Epithelial cell of esophagus (primary cell): ENCODE results near the gene BBX.

Source experiments
- DNase-seq: peaks from one replicate; pipeline ENCODE4 v3.0.0; 2010; ENCODE audit warnings: low read depth
- H3K4me3 ChIP-seq: 2 replicates; pipeline ENCODE4 v1.5.1; 2011; ENCODE audit warnings: mild to moderate bottlenecking, low read length, control low read depth
- CTCF ChIP-seq: IDR thresholded peaks from 2 replicates; pipeline ENCODE4 v1.5.1; 2011; ENCODE audit warnings: low read depth, mild to moderate bottlenecking, low read length, control low read depth, inconsistent platforms; ENCODE audit not compliant: insufficient read depth; ENCODE audit errors: missing control alignments

Gene BBX

GRCh38 chr3:107816107-107816506 lies 293.3 kb downstream of the BBX start:
- no peak for TF ChIP-seq CTCF

DNA sequence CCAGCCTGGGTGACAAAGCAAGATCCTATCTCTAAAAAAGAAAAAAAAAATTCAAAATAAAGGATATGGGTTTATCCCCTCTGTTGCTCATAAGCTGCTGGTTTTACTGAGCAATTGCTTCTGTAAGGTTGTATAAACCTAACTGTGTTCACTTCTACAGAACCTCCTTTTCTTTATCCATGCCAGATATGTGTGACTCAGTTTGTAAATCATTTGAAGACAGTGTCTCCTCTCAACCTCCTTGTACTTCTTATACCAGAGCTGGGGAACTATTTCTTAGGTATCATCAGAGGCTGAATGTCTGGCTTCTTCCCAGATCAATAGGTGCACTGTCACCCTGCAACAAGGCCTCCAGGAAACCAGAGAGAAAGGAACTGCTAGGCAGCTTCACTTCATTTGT lies 294.3 kb downstream of the BBX start:
- TF ChIP-seq CTCF = no peak
- no peak for DNase-seq
- no peak overlapping the region for H3K4me3 ChIP-seq

More at GRCh38 chr3:107816107-107816506, 293.3 kb downstream of the BBX start:
- no peak for DNase-seq
- no peak overlapping the region for H3K4me3 ChIP-seq

- H3K4me3 ChIP-seq = no peak overlapping the region
- DNase-seq = no peak
- no peak for TF ChIP-seq CTCF
Measured at GRCh38 chr3:107818025-107818424, 295.3 kb downstream of the BBX start.

GRCh38 chr3:107819656-107820055 lies 296.9 kb downstream of the BBX start:
- H3K4me3 ChIP-seq = no peak overlapping the region
- no peak for TF ChIP-seq CTCF
- no peak for DNase-seq

DNA sequence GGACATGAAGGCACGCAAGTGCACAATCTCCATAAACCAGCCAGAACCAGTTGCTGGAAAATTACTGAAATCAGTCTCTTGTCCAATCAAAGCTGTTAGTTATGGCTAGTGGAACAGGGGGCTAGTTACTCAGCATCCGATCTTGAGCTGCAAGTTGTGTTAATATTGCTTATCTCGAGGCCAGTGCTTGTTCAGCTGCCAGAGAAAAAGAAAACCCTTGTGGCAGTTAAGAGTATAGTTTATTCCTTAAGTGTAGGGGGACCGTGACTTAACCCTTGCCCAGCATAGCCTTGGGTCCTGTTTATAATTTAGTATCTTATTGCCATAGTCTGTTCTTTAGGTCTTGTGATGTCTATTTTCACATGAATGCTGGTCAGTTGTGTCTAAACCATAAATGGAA lies 299.5 kb downstream of the BBX start:
- no peak for TF ChIP-seq CTCF
- no peak overlapping the region for H3K4me3 ChIP-seq
- DNase-seq = no peak

DNA sequence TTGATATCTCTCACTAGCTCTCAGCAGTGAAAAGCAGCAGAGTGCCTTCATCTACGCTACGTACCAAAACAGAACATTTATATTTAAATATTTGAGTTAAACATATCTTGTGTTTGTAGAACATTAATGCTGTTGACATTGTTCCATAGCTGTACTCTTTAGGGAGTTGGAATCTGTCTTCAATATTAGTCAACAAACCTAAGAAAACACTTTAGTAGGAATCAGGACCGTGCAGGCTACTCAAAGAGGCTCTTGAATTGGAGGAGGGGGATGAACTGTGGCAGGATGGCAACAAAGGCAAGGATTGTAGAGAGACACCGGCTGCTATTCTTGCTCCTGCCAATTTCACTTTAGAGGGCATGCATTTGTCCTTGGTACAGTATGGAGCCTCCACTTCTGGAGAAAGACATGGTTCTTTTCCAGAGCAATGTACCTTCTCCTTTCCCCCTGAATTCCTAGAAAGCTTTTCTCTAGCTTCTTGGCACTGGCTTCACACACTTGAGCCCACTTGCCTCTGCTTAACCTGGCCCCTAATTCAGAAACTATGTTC lies 302.1 kb downstream of the BBX start:
- TF ChIP-seq CTCF = no peak
- DNase-seq = no peak
- H3K4me3 ChIP-seq = no peak overlapping the region

- DNase-seq = no peak
- no peak overlapping the region for H3K4me3 ChIP-seq
- TF ChIP-seq CTCF = no peak
Measured at GRCh38 chr3:107825556-107825955, 302.8 kb downstream of the BBX start.
